K562 (cell line): ENCODE data around the gene ZZZ3. TPM values are rescaled to one million over a fixed set of nuclear protein-coding genes. Genes with fewer than 3 reads are reported as not detected.

Experiments used
- ESRRB ChIP-seq: fragments of 250-450 bp; sonication (Bioruptor Pico); IDR thresholded peaks from 2 replicates; pipeline ENCODE4 v1.5.0; 2020; ENCODE audit warnings: mild to moderate bottlenecking, moderate library complexity, borderline replicate concordance
- HMBOX1 ChIP-seq: sonication (generic); IDR thresholded peaks from 2 replicates; pipeline ENCODE4 v1.6.1; 2016
- IRF1 ChIP-seq: sonication (generic); formaldehyde crosslinking; IDR thresholded peaks from 2 replicates; pipeline ENCODE4 v1.8.0; 2022; ENCODE audit warnings: missing genetic modification reagents, mild to moderate bottlenecking, borderline replicate concordance
- ZBTB26 ChIP-seq: fragments of 450-650 bp; formaldehyde crosslinking; IDR thresholded peaks from 2 replicates; pipeline ENCODE4 v1.4.0; 2022; ENCODE audit warnings: missing genetic modification characterization
- polyA plus RNA-seq, 8 experiments: library from polyadenylated mRNA; depleted of rRNA in 4 of 8; stranded (reverse) in 5 of 8; unstranded in 3 of 8; fragments of >200 nt; fragmentation: Nextera tagmentation in 2 of 8; fragmentation: Illumina TruSeq in 1 of 8; extraction: Ambion mirVana in 2 of 8; extraction: Trizol in 1 of 8; gene quantifications; 2 replicates each; pipeline versions ENCODE4 v1.2.1 to v1.2.3, GENCODE V29; 2011 to 2014; ENCODE audit warnings: inconsistent platforms in 1 of 8, missing spikeins in 1 of 8
- total RNA-seq, 7 experiments: library from RNA; depleted of rRNA in 6 of 7; stranded (reverse); fragments of >200 nt in 6 of 7; fragmentation: Illumina TruSeq in 2 of 7; extraction: Trizol in 2 of 7; gene quantifications; 2 replicates each; pipeline versions ENCODE4 v1.2.1 to v1.2.3, GENCODE V29; 2011 to 2021; ENCODE audit warnings: low replicate concordance in 1 of 7
- TF ChIP-seq, protein P1 (sequence below): IDR thresholded peaks from 2 replicates; pipeline ENCODE4 v1.6.1; 2016; ENCODE audit warnings: missing genetic modification characterization, missing compliant biosample characterization

ZZZ3 gene
- total and polyA plus RNA-seq, 9 of the 15 experiments (the other 6 are each of a cell fraction or from before 2014, with no cell fraction given): 13.9 to 64.0 (median 36.7) TPM

DNA sequence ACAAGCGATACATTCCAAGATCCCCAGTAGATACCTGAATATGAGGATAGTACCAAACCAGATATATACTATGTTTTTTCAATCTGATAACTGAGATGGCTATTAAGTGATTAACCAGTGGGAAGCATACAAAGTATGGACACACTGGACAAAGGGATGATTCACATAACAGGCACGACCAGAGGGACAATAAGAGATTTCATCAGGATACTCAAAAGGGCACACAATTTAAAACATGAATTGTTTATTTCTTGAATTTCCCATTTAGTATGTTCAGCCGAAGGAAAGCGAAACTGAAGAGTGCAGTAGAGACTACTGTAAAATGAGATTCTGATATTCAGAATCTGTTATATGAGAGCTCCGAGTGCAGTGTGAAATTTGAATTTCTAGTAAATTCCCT lies 10.6 kb downstream of the ZZZ3 start (continued):
- no peak for TF ChIP-seq ZBTB26 (CRISPR knock-in tag)
- no peak for TF ChIP-seq IRF1 (CRISPR knock-in tag)
- TF ChIP-seq HMBOX1: no peak
- TF ChIP-seq, protein P1, sequence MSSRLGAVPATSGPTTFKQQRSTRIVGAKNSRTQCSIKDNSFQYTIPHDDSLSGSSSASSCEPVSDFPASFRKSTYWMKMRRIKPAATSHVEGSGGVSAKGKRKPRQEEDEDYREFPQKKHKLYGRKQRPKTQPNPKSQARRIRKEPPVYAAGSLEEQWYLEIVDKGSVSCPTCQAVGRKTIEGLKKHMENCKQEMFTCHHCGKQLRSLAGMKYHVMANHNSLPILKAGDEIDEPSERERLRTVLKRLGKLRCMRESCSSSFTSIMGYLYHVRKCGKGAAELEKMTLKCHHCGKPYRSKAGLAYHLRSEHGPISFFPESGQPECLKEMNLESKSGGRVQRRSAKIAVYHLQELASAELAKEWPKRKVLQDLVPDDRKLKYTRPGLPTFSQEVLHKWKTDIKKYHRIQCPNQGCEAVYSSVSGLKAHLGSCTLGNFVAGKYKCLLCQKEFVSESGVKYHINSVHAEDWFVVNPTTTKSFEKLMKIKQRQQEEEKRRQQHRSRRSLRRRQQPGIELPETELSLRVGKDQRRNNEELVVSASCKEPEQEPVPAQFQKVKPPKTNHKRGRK (tag): no peak
- no peak for TF ChIP-seq ESRRB (CRISPR knock-in tag)
